Inferior parietal cortex (tissue), 1 donor: ENCODE results near the gene COX8A.
"Not testable (repeated sequence)": the region's sequence is repeated elsewhere in the genome, so short reads cannot be mapped to it uniquely, and the experiment has no call there.

Experiments used
- DNase-seq: peaks from one replicate; pipeline ENCODE4 v3.0.0-alpha.2; 2016; ENCODE audit errors: extremely low spot score

The COX8A gene

GRCh38 chr11:63969461-63969860, 5.0 kb upstream of the COX8A start:
- no peak for DNase-seq

GRCh38 chr11:63970902-63971301, 3.5 kb upstream of the COX8A start:
- DNase-seq, result no peak

GRCh38 chr11:63973912-63974258, 535 bp upstream of the COX8A start:
- not testable (repeated sequence) for DNase-seq

- DNase-seq, result no peak
These were observed 4.3 kb downstream of the COX8A start for GRCh38 chr11:63978551-63979239.

- DNase-seq, result no peak
These were observed 5.0 kb downstream of the COX8A start for GRCh38 chr11:63979426-63979825.

- DNase-seq, result no peak
These were observed 11.4 kb downstream of the COX8A start for GRCh38 chr11:63985812-63986155.

- peak; percentile 89 for DNase-seq
These were observed 11.9 kb downstream of the COX8A start, which contains the start of gene OTUB1 for GRCh38 chr11:63986156-63986931. OTUB1 (plus strand) TSS chr11:63986438; CDS start chr11:63986457, 19 bp downstream.

- no peak for DNase-seq
These were observed 12.6 kb downstream of the COX8A start for GRCh38 chr11:63986932-63987513.

- no peak for DNase-seq
These were observed 17.1 kb downstream of the COX8A start for GRCh38 chr11:63991558-63991957.

GRCh38 chr11:63993100-63993499, 18.7 kb downstream of the COX8A start:
- DNase-seq, result no peak

- DNase-seq, result no peak
These were observed 19.6 kb downstream of the COX8A start for GRCh38 chr11:63993993-63994392.

GRCh38 chr11:63996512-63996911, 22.1 kb downstream of the COX8A start:
- no peak for DNase-seq

- no peak for DNase-seq
These were observed 22.8 kb downstream of the COX8A start for GRCh38 chr11:63997104-63997700.

GRCh38 chr11:63997801-63998337, 23.4 kb downstream of the COX8A start:
- DNase-seq, result no peak

GRCh38 chr11:63998558-63999348, 24.3 kb downstream of the COX8A start:
- DNase-seq, result no peak

- DNase-seq, result no peak
These were observed 25.1 kb downstream of the COX8A start for GRCh38 chr11:63999349-64000025.

- DNase-seq, result peak; percentile 62
These were observed 25.8 kb downstream of the COX8A start for GRCh38 chr11:64000026-64000739.

- DNase-seq, result no peak
These were observed 26.5 kb downstream of the COX8A start for GRCh38 chr11:64000740-64001483.
